GF-D8 (cell line): Measurements from ENCODE around the gene NPAS1.

ENCODE experiments used
- DNase-seq: peaks from one replicate; lab custom pipeline; 2025; lab: John Stamatoyannopoulos, UW

Gene NPAS1

GRCh38 chr19:47084879-47085439 is 65.3 kb downstream of the NPAS1 start:
- DNase-seq = no peak

GRCh38 chr19:47086280-47086679 is 66.6 kb downstream of the NPAS1 start:
- DNase-seq = no peak

GRCh38 chr19:47089767-47090350 is 70.2 kb downstream of the NPAS1 start:
- no peak for DNase-seq

GRCh38 chr19:47093254-47093653 is 73.6 kb downstream of the NPAS1 start:
- DNase-seq = no peak

- DNase-seq = no peak
Observed at GRCh38 chr19:47093841-47094240, 74.2 kb downstream of the NPAS1 start.

GRCh38 chr19:47094557-47095475 is 75.2 kb downstream of the NPAS1 start:
- peak; percentile 97 for DNase-seq
